ENCODE measurements around the gene LIPH. TPM values are rescaled to one million over a fixed set of nuclear protein-coding genes. Genes with fewer than 3 reads are reported as not detected.
"Not testable (repeated sequence)": the region's sequence is repeated elsewhere in the genome, so short reads cannot be mapped to it uniquely, and the experiment has no call there.

The LIPH gene
- total RNA-seq, 1 donor from 2014 or later: 6.9 TPM

DNA sequence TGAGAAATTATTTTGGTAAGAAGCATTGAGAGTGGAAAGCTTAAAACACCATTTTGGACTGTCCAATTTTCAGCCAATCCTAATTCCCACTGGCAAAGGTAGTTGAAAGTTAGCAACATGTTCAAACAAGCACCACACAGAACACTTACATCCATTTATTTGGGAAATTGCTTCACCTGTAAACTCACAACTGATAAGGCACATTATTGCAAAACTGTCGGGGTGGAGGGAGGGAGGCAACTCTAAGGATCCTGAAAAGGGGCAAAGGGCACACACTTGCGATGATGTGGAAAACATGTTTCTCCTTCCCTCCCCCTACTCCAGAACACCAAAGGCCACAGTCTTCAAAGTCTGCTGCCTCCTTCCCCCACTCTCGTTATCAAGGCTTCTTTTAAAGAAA, 62.9 kb downstream of the LIPH start:
- H3K27ac ChIP-seq: no peak overlapping the region
- TF ChIP-seq, protein P1, sequence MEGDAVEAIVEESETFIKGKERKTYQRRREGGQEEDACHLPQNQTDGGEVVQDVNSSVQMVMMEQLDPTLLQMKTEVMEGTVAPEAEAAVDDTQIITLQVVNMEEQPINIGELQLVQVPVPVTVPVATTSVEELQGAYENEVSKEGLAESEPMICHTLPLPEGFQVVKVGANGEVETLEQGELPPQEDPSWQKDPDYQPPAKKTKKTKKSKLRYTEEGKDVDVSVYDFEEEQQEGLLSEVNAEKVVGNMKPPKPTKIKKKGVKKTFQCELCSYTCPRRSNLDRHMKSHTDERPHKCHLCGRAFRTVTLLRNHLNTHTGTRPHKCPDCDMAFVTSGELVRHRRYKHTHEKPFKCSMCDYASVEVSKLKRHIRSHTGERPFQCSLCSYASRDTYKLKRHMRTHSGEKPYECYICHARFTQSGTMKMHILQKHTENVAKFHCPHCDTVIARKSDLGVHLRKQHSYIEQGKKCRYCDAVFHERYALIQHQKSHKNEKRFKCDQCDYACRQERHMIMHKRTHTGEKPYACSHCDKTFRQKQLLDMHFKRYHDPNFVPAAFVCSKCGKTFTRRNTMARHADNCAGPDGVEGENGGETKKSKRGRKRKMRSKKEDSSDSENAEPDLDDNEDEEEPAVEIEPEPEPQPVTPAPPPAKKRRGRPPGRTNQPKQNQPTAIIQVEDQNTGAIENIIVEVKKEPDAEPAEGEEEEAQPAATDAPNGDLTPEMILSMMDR (IDR thresholded peaks at IDR 0.05): no peak
- no peaks in the 10 kb centered on the region for H3K4me1 ChIP-seq
- DNase-seq (ENCODE audit: low spot score in 2 of 2): no peak
- intact Hi-C loops (cut with DNase I): no loop called here
- no peaks in the 10 kb centered on the region for H3K9me3 ChIP-seq
- no peak overlapping the region for H3K4me3 ChIP-seq
- no peaks in the 10 kb centered on the region for H3K27me3 ChIP-seq
- peaks cover 21 to 51% of the 10 kb centered on the region in 2 donors for H3K36me3 ChIP-seq

DNA sequence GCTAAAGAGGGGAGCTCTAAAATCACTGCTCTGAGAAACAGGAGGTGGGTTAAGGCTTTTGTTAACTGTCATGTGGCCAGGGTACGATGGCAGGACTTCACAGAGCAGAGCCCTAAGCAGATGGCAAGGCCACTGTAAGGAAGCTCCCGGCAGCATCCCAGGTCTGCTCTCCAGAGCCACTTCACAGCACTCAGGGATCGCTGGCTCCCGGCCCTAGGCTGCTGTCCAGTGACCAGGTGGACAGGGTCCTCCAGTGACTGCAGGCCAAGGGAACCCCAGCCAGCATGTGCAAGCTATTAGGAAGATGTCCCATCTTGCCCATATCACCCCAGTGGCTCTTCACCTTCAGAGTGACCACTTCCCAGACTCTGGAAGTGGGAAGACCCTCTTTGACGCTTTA, 63.9 kb downstream of the LIPH start:
- no peak for DNase-seq (ENCODE audit: low spot score in 2 of 2)
- H3K4me1 ChIP-seq: no peaks in the 10 kb centered on the region
- TF ChIP-seq, protein P1 (IDR thresholded peaks at IDR 0.05): no peak
- no peak overlapping the region for H3K27ac ChIP-seq
- H3K36me3 ChIP-seq: peaks cover 14 to 41% of the 10 kb centered on the region in 2 donors
- intact Hi-C loops (cut with DNase I): no loop called here
- H3K4me3 ChIP-seq: no peak overlapping the region
- H3K9me3 ChIP-seq: no peaks in the 10 kb centered on the region
- no peaks in the 10 kb centered on the region for H3K27me3 ChIP-seq

DNA sequence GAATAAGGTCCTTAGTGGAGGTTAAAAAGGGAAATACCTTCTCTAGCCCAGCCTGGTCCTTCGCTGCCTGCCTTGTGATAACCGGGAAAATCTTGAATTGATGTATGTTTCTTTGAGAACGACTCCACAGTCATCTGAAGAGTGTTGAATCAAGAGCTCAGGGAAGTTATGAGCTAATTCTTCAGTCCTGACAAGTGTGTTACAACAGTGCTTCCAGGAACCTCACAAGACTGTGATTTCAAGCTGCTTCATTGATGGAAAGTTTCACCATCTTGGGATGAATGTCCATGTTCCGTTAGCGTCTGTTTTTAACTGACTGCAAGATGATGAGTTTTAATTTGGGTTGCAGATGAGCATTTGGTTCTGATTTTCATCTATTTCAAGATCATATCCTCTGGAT, 66.0 kb downstream of the LIPH start:
- peaks cover 11 to 49% of the 10 kb centered on the region in 2 donors for H3K36me3 ChIP-seq
- no peaks in the 10 kb centered on the region for H3K9me3 ChIP-seq
- intact Hi-C loops (cut with DNase I): no loop called here
- H3K27ac ChIP-seq: no peak overlapping the region
- no peak for DNase-seq (ENCODE audit: low spot score in 2 of 2)
- no peak overlapping the region for H3K4me3 ChIP-seq
- no peaks in the 10 kb centered on the region for H3K4me1 ChIP-seq
- TF ChIP-seq, protein P1 (IDR thresholded peaks at IDR 0.05): no peak
- no peaks in the 10 kb centered on the region for H3K27me3 ChIP-seq

GRCh38 chr3:185484296-185484695, 68.1 kb downstream of the LIPH start:
- peaks cover 22 to 49% of the 10 kb centered on the region in 2 donors for H3K36me3 ChIP-seq
- no peak overlapping the region for H3K27ac ChIP-seq
- no peak overlapping the region for H3K4me3 ChIP-seq
- H3K27me3 ChIP-seq: no peaks in the 10 kb centered on the region
- no peak for DNase-seq (ENCODE audit: low spot score in 2 of 2)
- intact Hi-C loops (cut with DNase I): no loop called here
- no peaks in the 10 kb centered on the region for H3K9me3 ChIP-seq
- TF ChIP-seq, protein P1 (IDR thresholded peaks at IDR 0.05): no peak
- H3K4me1 ChIP-seq: no peaks in the 10 kb centered on the region

- Histone ChIP-seq H3K27ac (no peak overlapping the region), H3K9me3 (no peaks in the 10 kb centered on the region), H3K4me1 (no peaks in the 10 kb centered on the region), H3K4me3 (no peak overlapping the region), H3K27me3 (no peaks in the 10 kb centered on the region), H3K36me3 (peaks cover 26 to 59% of the 10 kb centered on the region in 2 donors)
- intact Hi-C loops (cut with DNase I): no loop called here
- TF ChIP-seq, protein P1 (IDR thresholded peaks at IDR 0.05): no peak
- no peak for DNase-seq (ENCODE audit: low spot score in 2 of 2)
Measured at GRCh38 chr3:185479373-185479945, 72.9 kb downstream of the LIPH start.

GRCh38 chr3:185477316-185477715, 75.1 kb downstream of the LIPH start:
- Histone ChIP-seq H3K4me1 (no peaks in the 10 kb centered on the region), H3K9me3 (no peaks in the 10 kb centered on the region), H3K36me3 (peaks cover 41 to 66% of the 10 kb centered on the region in 2 donors), H3K27me3 (no peaks in the 10 kb centered on the region), H3K4me3 (no peak overlapping the region), H3K27ac (no peak overlapping the region)
- no peak for DNase-seq (ENCODE audit: low spot score in 2 of 2)
- intact Hi-C loops (cut with DNase I): no loop called here
- TF ChIP-seq, protein P1 (IDR thresholded peaks at IDR 0.05): no peak

DNA sequence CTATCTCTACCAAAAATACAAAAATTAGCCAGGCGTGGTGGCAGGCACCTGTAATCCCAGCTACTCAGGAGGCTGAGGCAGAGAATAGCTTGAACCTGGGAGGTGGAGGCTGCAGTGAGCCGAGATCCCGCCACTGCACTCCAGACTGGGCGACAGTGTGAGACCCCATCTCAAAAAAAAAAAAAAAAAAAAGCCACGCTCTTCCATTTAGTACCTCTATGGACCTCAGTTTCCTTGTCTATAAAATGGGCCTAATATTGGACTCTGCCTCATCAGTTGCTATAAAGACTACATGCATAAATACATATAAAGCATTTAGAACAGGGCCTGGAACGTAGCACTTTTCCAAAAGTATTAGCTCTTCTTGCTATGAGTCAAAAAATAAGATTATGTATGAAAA, 77.5 kb downstream of the LIPH start:
- H3K4me3 ChIP-seq; DNase-seq (ENCODE audit: low spot score in 2 of 2); intact Hi-C loops (cut with DNase I); H3K9me3 ChIP-seq; H3K4me1 ChIP-seq; H3K27me3 ChIP-seq; H3K27ac ChIP-seq: not testable (repeated sequence)
- H3K36me3 ChIP-seq: peaks cover 28 to 45% of the 10 kb centered on the region in 2 donors

Measured in ascending aorta (tissue), 2 donors.